CD8-positive, alpha-beta memory T cell (primary cell): Measurements from ENCODE around the gene SIRT7. TPM values are rescaled to one million over a fixed set of nuclear protein-coding genes. Genes with fewer than 3 reads are reported as not detected.

Experiments
- CTCF ChIA-PET: fragments of 350-600 bp; sonication (Branson Sonifier 250); formaldehyde crosslinking; loops from one replicate; lab custom pipeline; 2021; ENCODE audit warnings: antibody characterized with exemption; lab: Charles Lee
- POLR2A ChIA-PET: fragments of 350-600 bp; sonication (Branson Sonifier 250); formaldehyde crosslinking; loops from one replicate; lab custom pipeline; 2021; ENCODE audit warnings: antibody characterized with exemption; lab: Charles Lee
- DNase-seq, 5 donors: peaks; one replicate each; pipeline versions ENCODE4 v3.0.0 to v3.0.0-alpha.2; 2020 to 2022; ENCODE audit warnings: mixed read lengths in 1 of 5
- H3K27ac ChIP-seq: one replicate; pipeline ENCODE4 v1.7.0; 2013; ENCODE audit warnings: low read depth, mild to moderate bottlenecking, low read length, moderate library complexity
- H3K27me3 ChIP-seq: 2 replicates; pipeline ENCODE4 v1.7.0; 2013; ENCODE audit warnings: low read length, mild to moderate bottlenecking; ENCODE audit not compliant: insufficient read depth, poor library complexity, severe bottlenecking
- H3K36me3 ChIP-seq: 2 replicates; pipeline ENCODE4 v1.7.0; 2013; ENCODE audit warnings: mild to moderate bottlenecking, low read length, moderate library complexity; ENCODE audit not compliant: insufficient read depth
- H3K4me1 ChIP-seq: 2 replicates; pipeline ENCODE4 v1.7.0; 2013; ENCODE audit warnings: mild to moderate bottlenecking, low read length, moderate library complexity; ENCODE audit not compliant: insufficient read depth
- H3K4me3 ChIP-seq: 2 replicates; pipeline ENCODE4 v1.7.0; 2013; ENCODE audit warnings: mild to moderate bottlenecking, low read length
- H3K9me3 ChIP-seq: 2 replicates; pipeline ENCODE4 v1.7.0; 2013; ENCODE audit warnings: mild to moderate bottlenecking, low read length
- H3K27ac Mint-ChIP-seq, 8 donors: one replicate each; pipeline ENCODE4 v1.8.0; 2020 to 2021; ENCODE audit warnings: mixed read lengths in 8 of 8, mild to moderate bottlenecking in 6 of 8, inconsistent platforms in 3 of 8, moderate library complexity in 3 of 8
- H3K27me3 Mint-ChIP-seq, 2 donors: one replicate each; pipeline ENCODE4 v1.8.0; 2020 to 2021; ENCODE audit warnings: mixed read lengths in 2 of 2, mild to moderate bottlenecking in 1 of 2, moderate library complexity in 1 of 2
- H3K36me3 Mint-ChIP-seq, 3 donors: one replicate each; pipeline ENCODE4 v1.8.0; 2020 to 2021; ENCODE audit warnings: mixed read lengths in 3 of 3, inconsistent platforms in 1 of 3, mild to moderate bottlenecking in 1 of 3
- H3K4me1 Mint-ChIP-seq, 3 donors: one replicate each; pipeline ENCODE4 v1.8.0; 2020 to 2021; ENCODE audit warnings: mixed read lengths in 3 of 3, inconsistent platforms in 1 of 3, mild to moderate bottlenecking in 1 of 3
- H3K4me3 Mint-ChIP-seq, 7 donors: one replicate each; pipeline ENCODE4 v1.8.0; 2020 to 2021; ENCODE audit warnings: mixed read lengths in 7 of 7, mild to moderate bottlenecking in 6 of 7, moderate library complexity in 4 of 7, inconsistent platforms in 2 of 7
- H3K9me3 Mint-ChIP-seq, 5 donors: one replicate each; pipeline ENCODE4 v1.8.0; 2020 to 2022; ENCODE audit warnings: mixed read lengths in 5 of 5, mild to moderate bottlenecking in 3 of 5, moderate library complexity in 2 of 5, inconsistent platforms in 1 of 5
- polyA plus RNA-seq: library from polyadenylated mRNA; unstranded; fragments of 300-500 nt; fragmentation: Illumina TruSeq; gene quantifications from one replicate; pipeline ENCODE4 v1.2.3, GENCODE V29; 2021
- total RNA-seq, 2 experiments: library from RNA; stranded (reverse); gene quantifications; one replicate each; pipeline ENCODE4 v1.2.3, GENCODE V29; 2021

SIRT7 gene
- total and polyA plus RNA-seq, 3 experiments from 2014 or later, result 40.1 to 41.7 (median 41.4) TPM

DNA sequence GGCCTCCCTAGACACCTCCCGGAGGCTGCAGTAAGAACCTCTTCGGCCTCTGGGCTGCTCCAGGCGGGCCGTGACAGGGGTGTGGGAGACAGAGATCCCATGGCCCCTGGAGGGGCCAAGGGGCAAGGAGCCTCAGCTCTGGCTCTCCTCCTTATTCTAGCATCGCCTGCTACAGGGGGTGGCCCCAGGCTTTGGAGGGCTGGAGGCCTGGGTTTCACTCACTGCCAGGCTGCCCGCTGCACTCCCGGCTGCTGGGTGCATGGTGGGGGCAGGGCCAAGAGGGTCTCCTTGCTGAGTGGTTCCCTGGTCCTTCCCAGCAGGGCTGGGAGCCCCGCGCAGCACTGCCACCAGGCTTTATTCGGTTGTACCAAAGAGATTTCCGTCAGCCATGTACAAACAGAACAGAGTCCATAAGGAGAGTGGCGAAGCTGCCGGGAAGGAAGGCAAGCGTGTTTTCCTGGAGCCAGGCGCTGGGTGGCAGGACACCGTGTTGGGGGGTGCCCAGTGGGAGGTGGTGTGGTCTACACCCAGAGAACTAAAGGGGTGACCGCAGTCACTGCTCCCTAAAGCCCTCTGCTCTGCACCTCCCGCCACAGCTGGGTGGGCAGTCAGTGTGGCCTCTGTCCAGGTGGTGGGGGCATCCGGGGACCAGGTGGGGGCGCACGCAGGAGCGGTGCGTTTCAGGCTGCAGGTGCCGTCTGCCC, 13.9 kb downstream of the SIRT7 start:
- peaks cover 0 to 50% (median 6%) of the 10 kb centered on the region in 3 donors for H3K36me3 Mint-ChIP-seq
- H3K36me3 ChIP-seq, result no peaks in the 10 kb centered on the region
- peaks cover 7% of the 10 kb centered on the region for H3K27me3 ChIP-seq
- H3K4me3 ChIP-seq, result no peak overlapping the region
- H3K9me3 Mint-ChIP-seq, result no peaks in the 10 kb centered on the region
- H3K27ac ChIP-seq, result no peak overlapping the region
- CTCF ChIA-PET, result no interaction called here
- H3K4me1 Mint-ChIP-seq, result peaks cover 4 to 7% (median 6%) of the 10 kb centered on the region in 3 donors
- POLR2A ChIA-PET, result no interaction called here
- H3K4me3 Mint-ChIP-seq, result no peak overlapping the region
- no peaks in the 10 kb centered on the region for H3K9me3 ChIP-seq
- peaks cover 8 to 12% of the 10 kb centered on the region in 2 donors for H3K27me3 Mint-ChIP-seq
- no peaks in the 10 kb centered on the region for H3K4me1 ChIP-seq
- no peak for DNase-seq
- H3K27ac Mint-ChIP-seq, result no peak overlapping the region

DNA sequence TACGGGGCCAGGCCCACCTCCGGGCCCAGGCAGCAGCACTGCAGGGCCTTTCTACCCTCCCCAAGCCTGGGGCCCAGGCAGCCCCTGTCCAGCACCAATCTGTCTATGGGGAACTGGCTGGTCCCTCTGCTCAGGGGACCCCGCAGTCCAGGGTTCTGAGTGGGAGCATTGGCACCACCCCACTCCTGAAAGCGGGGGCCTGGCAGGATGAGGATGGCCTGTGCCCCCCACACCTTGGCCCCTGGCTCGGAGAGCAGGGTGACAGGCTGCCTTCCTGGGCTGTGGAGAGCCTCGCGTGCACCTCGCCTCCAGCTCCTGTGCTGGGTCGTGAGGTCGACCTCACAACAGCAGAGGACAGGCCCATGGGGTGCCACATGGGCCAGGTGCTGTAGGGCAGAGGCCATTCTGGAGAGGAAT, 14.6 kb downstream of the SIRT7 start:
- POLR2A ChIA-PET, result no interaction called here

DNA sequence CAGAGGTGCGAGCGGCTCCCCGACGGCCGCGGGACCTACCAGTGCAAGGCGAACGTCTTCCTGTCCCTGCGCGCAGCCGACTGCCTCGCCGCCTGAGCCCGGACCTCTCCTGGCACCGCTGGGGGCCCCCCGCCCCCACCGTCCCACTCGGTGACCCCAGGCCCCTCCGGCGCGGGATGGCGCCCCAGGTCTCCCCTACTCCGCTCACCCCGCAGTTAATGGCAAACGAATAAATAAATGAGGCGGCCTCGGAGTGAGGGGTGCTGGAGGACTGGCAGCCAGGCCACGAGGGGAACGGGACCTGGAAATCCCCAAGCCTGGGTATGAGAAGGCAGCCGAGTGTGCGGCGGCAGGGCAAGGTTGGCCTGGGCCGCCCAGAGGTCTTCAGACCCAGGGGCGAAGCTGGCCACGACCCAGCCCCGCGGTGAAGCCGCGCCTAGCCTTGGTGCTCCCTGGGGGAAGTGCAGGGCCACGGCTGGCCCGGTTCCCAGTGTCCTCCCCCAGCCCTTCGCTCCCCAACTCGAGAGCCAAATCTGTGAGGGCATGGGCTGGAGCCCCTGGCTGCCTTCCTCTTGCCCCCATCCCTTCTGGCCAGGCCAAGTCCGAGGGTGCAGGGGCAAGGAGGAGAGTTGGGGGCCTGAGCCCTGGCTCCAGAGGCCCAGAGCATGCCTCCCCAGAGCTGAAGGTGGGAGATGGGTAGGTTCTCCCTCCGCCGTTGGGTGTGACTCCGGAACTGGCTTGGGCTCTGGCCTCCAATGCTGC, 15.1 kb downstream of the SIRT7 start:
- POLR2A ChIA-PET, result no interaction called here
- H3K9me3 Mint-ChIP-seq, result no peaks in the 10 kb centered on the region

More for the DNA sequence above, 14.6 kb downstream of the SIRT7 start:
- H3K27me3 ChIP-seq, result peaks cover 7% of the 10 kb centered on the region
- H3K27ac ChIP-seq, result no peak overlapping the region
- DNase-seq, result no peak
- peaks cover 0 to 53% (median 6%) of the 10 kb centered on the region in 3 donors for H3K36me3 Mint-ChIP-seq
- H3K4me1 Mint-ChIP-seq, result peaks cover 4 to 7% (median 6%) of the 10 kb centered on the region in 3 donors
- no peaks in the 10 kb centered on the region for H3K36me3 ChIP-seq
- no peak overlapping the region for H3K4me3 ChIP-seq
- no peaks in the 10 kb centered on the region for H3K4me1 ChIP-seq
- H3K4me3 Mint-ChIP-seq, result peak overlapping the region in 1 of 7 donors; percentile 32
- CTCF ChIA-PET, result no interaction called here
- H3K9me3 Mint-ChIP-seq, result no peaks in the 10 kb centered on the region
- no peaks in the 10 kb centered on the region for H3K9me3 ChIP-seq
- no peak overlapping the region for H3K27ac Mint-ChIP-seq
- peaks cover 8 to 12% of the 10 kb centered on the region in 2 donors for H3K27me3 Mint-ChIP-seq

DNA sequence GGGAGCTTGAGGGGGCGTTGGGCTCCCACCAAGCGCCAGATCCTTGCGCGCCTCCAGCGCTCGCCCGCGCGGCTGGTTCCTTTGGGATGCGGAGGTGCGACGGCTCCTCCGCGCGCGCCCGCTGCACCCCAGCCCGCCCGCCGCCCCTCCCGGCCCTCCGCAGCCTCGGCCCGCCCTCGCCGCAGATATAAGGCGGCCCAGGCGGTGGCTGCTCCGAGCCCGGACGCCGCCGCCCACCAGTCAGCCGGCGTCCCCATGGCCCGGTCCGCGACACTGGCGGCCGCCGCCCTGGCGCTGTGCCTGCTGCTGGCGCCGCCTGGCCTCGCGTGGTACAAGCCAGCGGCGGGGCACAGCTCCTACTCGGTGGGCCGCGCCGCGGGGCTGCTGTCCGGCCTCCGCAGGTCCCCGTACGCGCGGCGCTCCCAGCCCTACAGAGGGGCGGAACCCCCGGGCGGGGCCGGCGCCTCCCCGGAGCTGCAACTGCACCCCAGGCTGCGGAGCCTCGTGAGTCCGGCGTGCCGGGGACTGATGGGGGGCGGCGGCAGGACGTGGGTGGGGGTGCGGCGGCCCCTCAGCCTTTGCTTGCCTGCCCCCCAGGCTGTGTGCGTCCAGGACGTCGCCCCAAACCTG, 15.8 kb downstream of the SIRT7 start, which contains the start of gene NPB:
Gene NPB, plus strand, starts transcription at position 216 of the 630 bp plus-strand sequence. Its CDS starts 40 bp downstream, at position 256.
- H3K4me3 ChIP-seq, result no peak within 1 kb of the TSS
- DNase-seq, result no peak
- H3K36me3 ChIP-seq, result no peaks in the 10 kb centered on the region
- peaks cover 7% of the 10 kb centered on the region for H3K27me3 ChIP-seq
- ChIA-PET POLR2A (no interaction called here), CTCF (interaction anchor here (0.8 kb wide), 1 partner anchor 649 kb away, joined by 3 read pairs; no protein-coding TSS in a partner anchor)
- Mint-ChIP-seq H3K9me3 (no peaks in the 10 kb centered on the region), H3K4me3 (peak within 1 kb of the TSS in 5 of 7 donors; percentile 28 to 81 (median 39)), H3K27me3 (peaks cover 8 to 12% of the 10 kb centered on the region in 2 donors), H3K36me3 (peaks cover 0 to 53% (median 6%) of the 10 kb centered on the region in 3 donors), H3K4me1 (peaks cover 4 to 7% (median 6%) of the 10 kb centered on the region in 3 donors), H3K27ac (no peak within 1 kb of the TSS)
- no peaks in the 10 kb centered on the region for H3K9me3 ChIP-seq
- H3K4me1 ChIP-seq, result no peaks in the 10 kb centered on the region
- no peak within 1 kb of the TSS for H3K27ac ChIP-seq

More for the DNA sequence above, 15.1 kb downstream of the SIRT7 start:
- no peaks in the 10 kb centered on the region for H3K36me3 ChIP-seq
- Mint-ChIP-seq H3K27ac (no peak overlapping the region), H3K4me1 (peaks cover 4 to 7% (median 6%) of the 10 kb centered on the region in 3 donors), H3K27me3 (peaks cover 8 to 12% of the 10 kb centered on the region in 2 donors), H3K4me3 (no peak overlapping the region), H3K36me3 (peaks cover 0 to 53% (median 6%) of the 10 kb centered on the region in 3 donors)
- CTCF ChIA-PET, result no interaction called here
- DNase-seq, result no peak
- H3K27me3 ChIP-seq, result peaks cover 7% of the 10 kb centered on the region
- no peaks in the 10 kb centered on the region for H3K9me3 ChIP-seq
- no peak overlapping the region for H3K4me3 ChIP-seq
- H3K27ac ChIP-seq, result no peak overlapping the region
- no peaks in the 10 kb centered on the region for H3K4me1 ChIP-seq

DNA sequence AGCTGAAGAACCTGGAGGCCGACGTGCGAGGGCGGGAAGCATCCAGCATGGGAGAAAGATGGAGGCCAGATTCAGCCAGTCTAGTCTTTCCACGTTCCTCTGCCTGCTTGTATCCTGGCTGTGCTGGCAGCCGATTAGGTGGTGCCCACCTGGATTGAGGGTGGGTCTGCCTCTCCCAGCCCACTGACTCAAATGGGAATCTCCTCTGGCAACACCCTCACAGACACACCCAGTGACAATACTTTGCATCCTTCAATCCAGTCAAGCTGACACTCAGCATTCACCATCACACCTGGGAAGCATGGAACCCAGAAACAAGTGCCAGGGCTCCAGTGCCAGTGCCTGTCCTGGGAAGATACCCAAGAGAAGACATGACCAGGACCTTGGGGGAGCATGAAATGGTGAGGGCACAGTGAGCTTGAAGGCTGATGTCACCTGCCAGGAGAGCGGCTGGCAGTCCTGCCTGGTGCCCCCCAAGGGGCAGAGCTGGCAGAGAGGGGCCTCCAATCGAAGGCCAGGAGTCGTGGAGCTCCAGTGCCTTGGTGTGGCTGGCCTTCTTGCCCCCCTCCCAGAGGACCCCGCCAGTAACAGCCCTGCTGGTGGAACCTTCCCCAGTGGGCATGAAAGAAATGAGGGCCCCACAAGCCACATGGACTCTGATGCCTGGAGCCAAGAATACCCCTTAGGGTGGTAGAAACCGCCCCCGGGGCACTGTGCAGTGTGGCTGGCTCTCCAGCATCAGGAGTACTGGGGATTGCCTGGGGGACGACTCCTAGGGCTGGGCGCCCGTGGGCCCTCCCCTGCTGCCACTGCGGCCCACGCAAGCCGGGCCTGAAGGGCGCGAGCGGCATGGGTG, 16.6 kb downstream of the SIRT7 start:
- peaks cover 4 to 7% (median 6%) of the 10 kb centered on the region in 3 donors for H3K4me1 Mint-ChIP-seq
- peaks cover 7% of the 10 kb centered on the region for H3K27me3 ChIP-seq
- H3K4me3 Mint-ChIP-seq, result peak overlapping the region in 6 of 7 donors; percentile 10 to 81 (median 42)
- H3K27ac Mint-ChIP-seq, result no peak overlapping the region
- H3K4me3 ChIP-seq, result no peak overlapping the region
- CTCF ChIA-PET, result interaction anchor here (0.8 kb wide), 1 partner anchor 648 kb away, joined by 3 read pairs; no protein-coding TSS in a partner anchor
- no peaks in the 10 kb centered on the region for H3K9me3 ChIP-seq
- no peaks in the 10 kb centered on the region for H3K36me3 ChIP-seq
- no peaks in the 10 kb centered on the region for H3K4me1 ChIP-seq
- H3K27me3 Mint-ChIP-seq, result peaks cover 8 to 12% of the 10 kb centered on the region in 2 donors
- H3K36me3 Mint-ChIP-seq, result peaks cover 0 to 51% (median 6%) of the 10 kb centered on the region in 3 donors
- DNase-seq, result no peak
- POLR2A ChIA-PET, result no interaction called here
- H3K27ac ChIP-seq, result no peak overlapping the region
- no peaks in the 10 kb centered on the region for H3K9me3 Mint-ChIP-seq

DNA sequence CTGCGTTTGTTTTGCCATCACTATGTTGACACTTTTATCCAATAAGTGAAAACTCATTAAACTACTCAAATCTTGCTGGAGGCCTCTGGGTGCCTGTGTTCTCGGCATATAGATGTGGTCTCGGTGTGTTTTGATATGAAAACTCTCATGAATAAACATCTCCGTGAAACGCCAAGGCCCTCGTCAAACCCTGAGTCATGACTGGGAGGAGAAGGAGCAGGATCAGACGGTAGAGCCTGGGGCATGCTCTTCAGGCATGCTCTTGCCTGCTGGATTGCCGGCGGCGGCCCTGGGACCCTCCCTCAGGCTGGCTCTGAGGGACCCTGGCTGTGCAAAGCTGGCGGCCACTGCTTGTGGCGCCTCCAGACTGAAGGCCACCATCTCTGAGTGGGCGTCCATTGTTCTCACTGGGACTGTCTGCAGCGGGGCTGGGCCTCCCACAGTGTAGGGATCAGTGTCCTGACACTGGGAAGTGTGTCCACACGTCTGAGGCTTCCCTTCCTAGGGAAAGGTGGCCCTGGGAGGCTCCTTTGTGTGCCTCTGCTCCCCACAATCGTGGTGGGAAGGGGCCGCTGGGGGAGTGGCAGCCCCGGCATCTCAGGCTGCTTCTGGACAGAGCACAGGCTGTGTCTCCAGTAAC, 17.7 kb downstream of the SIRT7 start:
- Histone ChIP-seq H3K27ac (no peak overlapping the region), H3K27me3 (peaks cover 7% of the 10 kb centered on the region), H3K36me3 (no peaks in the 10 kb centered on the region), H3K4me1 (no peaks in the 10 kb centered on the region), H3K9me3 (no peaks in the 10 kb centered on the region), H3K4me3 (no peak overlapping the region)
- Mint-ChIP-seq H3K9me3 (no peaks in the 10 kb centered on the region), H3K27me3 (peaks cover 8 to 12% of the 10 kb centered on the region in 2 donors), H3K4me1 (peaks cover 4 to 7% (median 6%) of the 10 kb centered on the region in 3 donors), H3K4me3 (peak overlapping the region in 1 of 7 donors; percentile 81), H3K36me3 (peaks cover 0 to 50% (median 8%) of the 10 kb centered on the region in 3 donors), H3K27ac (peak overlapping the region in 1 of 8 donors; percentile 36)
- POLR2A ChIA-PET, result no interaction called here
- CTCF ChIA-PET, result no interaction called here
- no peak for DNase-seq
